ENCODE measurements around the gene KLHL29. TPM values are rescaled to one million over a fixed set of nuclear protein-coding genes. Genes with fewer than 3 reads are reported as not detected.
A peak's percentile ranks its signal among the peaks of the same experiment; 100 is the strongest.

The KLHL29 gene
- total RNA-seq, 1 experiment from 2014 or later, result 7.7 TPM

GRCh38 chr2:23434721-23435121, 49.7 kb downstream of the KLHL29 start:
- H3K4me1 ChIP-seq (ENCODE audit: control insufficient read depth, insufficient read depth, low read length), result no peaks in the 10 kb centered on the region
- intact Hi-C loops (cut with micrococcal nuclease; ENCODE audit: unreplicated experiment) (no loop called here), in situ Hi-C loops (cut with HindIII; ENCODE audit: low pct_unique_long_range_greater_than_20kb, low sequenced_read_pairs) (no loop called here)
- no peaks in the 10 kb centered on the region for H3K36me3 ChIP-seq (ENCODE audit: control insufficient read depth, insufficient read depth, low read length)
- BruUV-seq (replicated peaks), result no TSS peak
- no peaks in the 10 kb centered on the region for H3K9me3 ChIP-seq (ENCODE audit: control insufficient read depth, insufficient read depth, low read depth, low read length)
- H3K27me3 ChIP-seq (ENCODE audit: control insufficient read depth, insufficient read depth, low read length), result no peaks in the 10 kb centered on the region
- no peak overlapping the region for H3K4me3 ChIP-seq (ENCODE audit: low read depth in 2 of 2, low read length in 2 of 2)
- ATAC-seq (no peak), DNase-seq (ENCODE audit: low read depth, low spot score) (no peak)
- ChIA-PET POLR2A (no interaction called here), CTCF (no interaction called here)
- no peak for TF ChIP-seq SIN3A (IDR thresholded peaks at IDR 0.05; ENCODE audit: borderline replicate concordance, insufficient read depth, low read depth, low read length)
- TF ChIP-seq REST (IDR thresholded peaks at IDR 0.05; ENCODE audit: insufficient read depth in 1 of 2, low read depth in 2 of 2, low read length in 1 of 2), result no peak
- no peak for TF ChIP-seq CTCF (IDR thresholded peaks at IDR 0.05)
- TF ChIP-seq TCF7L2 (IDR thresholded peaks at IDR 0.05; ENCODE audit: low read depth, low read length), result no peak
- TF ChIP-seq POLR2AphosphoS5 (IDR thresholded peaks at IDR 0.05; ENCODE audit: low read depth, low read length), result no peak
- H3K27ac ChIP-seq (ENCODE audit: low read length), result no peak overlapping the region

- ChIA-PET POLR2A (no interaction called here), CTCF (no interaction called here)
- TF ChIP-seq REST (IDR thresholded peaks at IDR 0.05; ENCODE audit: insufficient read depth in 1 of 2, low read depth in 2 of 2, low read length in 1 of 2), result no peak
- no peak for TF ChIP-seq CTCF (IDR thresholded peaks at IDR 0.05)
- no peak for TF ChIP-seq POLR2AphosphoS5 (IDR thresholded peaks at IDR 0.05; ENCODE audit: low read depth, low read length)
- no peak for TF ChIP-seq TCF7L2 (IDR thresholded peaks at IDR 0.05; ENCODE audit: low read depth, low read length)
- no peak for TF ChIP-seq SIN3A (IDR thresholded peaks at IDR 0.05; ENCODE audit: borderline replicate concordance, insufficient read depth, low read depth, low read length)
Measured at GRCh38 chr2:23435250-23436035, 50.5 kb downstream of the KLHL29 start.

More at GRCh38 chr2:23435250-23436035, 50.5 kb downstream of the KLHL29 start:
- DNase-seq (ENCODE audit: low read depth, low spot score), result no peak
- no peaks in the 10 kb centered on the region for H3K9me3 ChIP-seq (ENCODE audit: control insufficient read depth, insufficient read depth, low read depth, low read length)
- H3K27me3 ChIP-seq (ENCODE audit: control insufficient read depth, insufficient read depth, low read length), result no peaks in the 10 kb centered on the region
- H3K4me3 ChIP-seq (ENCODE audit: low read depth in 2 of 2, low read length in 2 of 2), result no peak overlapping the region
- BruUV-seq (replicated peaks), result no TSS peak
- intact Hi-C loops (cut with micrococcal nuclease; ENCODE audit: unreplicated experiment), result no loop called here
- peak; percentile 38; the same call in 1 of the 2 replicates for ATAC-seq
- no peaks in the 10 kb centered on the region for H3K4me1 ChIP-seq (ENCODE audit: control insufficient read depth, insufficient read depth, low read length)
- H3K36me3 ChIP-seq (ENCODE audit: control insufficient read depth, insufficient read depth, low read length), result no peaks in the 10 kb centered on the region
- in situ Hi-C loops (cut with HindIII; ENCODE audit: low pct_unique_long_range_greater_than_20kb, low sequenced_read_pairs), result no loop called here
- H3K27ac ChIP-seq (ENCODE audit: low read length), result no peak overlapping the region

Measured in Panc1 (cell line).